Sigmoid colon (tissue), 7 donors: ENCODE data around the gene LBX2. TPM values are rescaled to one million over a fixed set of nuclear protein-coding genes. Genes with fewer than 3 reads are reported as not detected.

Source experiments
- DNase-seq: peaks from one replicate; pipeline ENCODE4 v3.0.0-alpha.2; 2019
- H3K27ac ChIP-seq, 4 donors: fragments of 200-600 bp; sonication (generic); one replicate each; pipeline ENCODE4 v1.5.1; 2016 to 2019; ENCODE audit warnings: mild to moderate bottlenecking in 1 of 4
- H3K27me3 ChIP-seq, 3 donors: fragments of 200-600 bp; sonication (generic); one replicate each; pipeline ENCODE4 v1.5.1; 2019; ENCODE audit warnings: mild to moderate bottlenecking in 1 of 3
- H3K36me3 ChIP-seq, 4 donors: fragments of 200-600 bp; sonication (generic); one replicate each; pipeline ENCODE4 v1.5.1; 2016 to 2019
- H3K4me1 ChIP-seq, 4 donors: fragments of 200-600 bp; sonication (generic); one replicate each; pipeline ENCODE4 v1.5.1; 2017 to 2019
- H3K4me3 ChIP-seq, 4 donors: fragments of 200-600 bp; sonication (generic); one replicate each; pipeline ENCODE4 v1.5.1; 2017 to 2019; ENCODE audit warnings: mild to moderate bottlenecking in 2 of 4, moderate library complexity in 1 of 4
- H3K9me3 ChIP-seq, 4 donors: fragments of 200-600 bp in 3 of 4; sonication (generic) in 3 of 4; one replicate each; pipeline versions ENCODE4 v1.5.1 to v1.6.1; 2013 to 2019
- CTCF ChIP-seq, 4 experiments: fragments of 450-650 bp in 3 of 4; fragments of 200-600 bp in 1 of 4; IDR thresholded peaks; one replicate each; pipeline ENCODE4 v1.5.1; 2016 to 2019; ENCODE audit warnings: antibody characterized with exemption in 4 of 4, mild to moderate bottlenecking in 3 of 4, moderate library complexity in 2 of 4
- EP300 ChIP-seq, 4 donors: sonication (generic); formaldehyde crosslinking; IDR thresholded peaks; one replicate each; pipeline ENCODE4 v1.6.1; 2017; ENCODE audit warnings: antibody characterized with exemption in 4 of 4
- POLR2A ChIP-seq, 2 donors: fragments of 450-650 bp; IDR thresholded peaks; one replicate each; pipeline ENCODE4 v1.6.1; 2016; ENCODE audit warnings: antibody characterized with exemption in 2 of 2, mild to moderate bottlenecking in 2 of 2, moderate library complexity in 2 of 2
- POLR2AphosphoS5 ChIP-seq, 4 donors: sonication (generic); formaldehyde crosslinking; IDR thresholded peaks; one replicate each; pipeline ENCODE4 v1.6.1; 2017; ENCODE audit warnings: antibody characterized with exemption in 4 of 4
- WGBS, 2 donors: extraction: QIAGEN DNeasy Blood & Tissue Kit; methylation state at CpG; one replicate each; pipeline ENCODE4 v1.1.7; 2013; 5-methylcytosine and 5-hydroxymethylcytosine counted together
- intact Hi-C: fragments of 100-400 bp; cut with DNase I; formaldehyde crosslinking; loops from one replicate; pipeline ENCODE4 v1.15.1; 2023
- polyA plus RNA-seq, 3 donors: library from polyadenylated mRNA; stranded (reverse); fragments of 200-250 nt; gene quantifications; one replicate each; pipeline ENCODE4 v1.2.3, GENCODE V29; 2013
- total RNA-seq, 4 donors: library from RNA; depleted of rRNA; stranded (reverse); fragments of >200 nt; gene quantifications; one replicate each; pipeline ENCODE4 v1.1.0, GENCODE V29; 2016
- donor health status: healthy with polysubstance abuse.
- donor health status: Bipolar disorder and iron deficiency.
- donor health status: healthy.

LBX2 gene
- total and polyA plus RNA-seq, 7 donors = 0.99 to 2.4 (median 1.6) TPM; not detected in 3

DNA sequence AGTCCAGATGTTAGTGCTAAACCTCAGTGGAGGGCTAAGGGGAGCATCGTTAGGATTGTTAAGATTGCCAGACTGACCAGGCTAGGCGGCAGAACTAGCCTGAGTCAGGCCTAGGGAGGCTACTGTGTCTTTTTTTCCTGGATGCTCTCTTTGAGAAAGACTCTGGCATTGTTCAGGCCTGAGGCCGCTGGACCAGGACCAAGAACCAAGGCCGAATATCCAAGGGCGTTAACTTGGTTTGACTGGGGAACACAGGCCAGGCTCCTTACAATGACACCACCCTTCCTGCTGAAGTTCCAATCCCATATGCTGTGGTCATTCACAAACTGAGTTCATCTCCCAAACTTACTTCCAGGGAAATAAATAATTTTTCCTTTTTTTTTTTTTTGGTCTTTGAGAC lies 40.9 kb upstream of the LBX2 start:
- 84% methylated on average over 5 of the region's 5 CpGs for WGBS, 2 donors
- H3K9me3 ChIP-seq = no peaks in the 10 kb centered on the region
- H3K36me3 ChIP-seq = no peaks in the 10 kb centered on the region
- intact Hi-C loops = no loop called here
- no peak overlapping the region for H3K4me3 ChIP-seq
- no peaks in the 10 kb centered on the region for H3K27me3 ChIP-seq
- no peak for TF ChIP-seq POLR2A (IDR thresholded peaks at IDR 0.05)
- TF ChIP-seq EP300 (IDR thresholded peaks at IDR 0.05) = no peak
- TF ChIP-seq CTCF (IDR thresholded peaks at IDR 0.05) = no peak
- no peak for TF ChIP-seq POLR2AphosphoS5 (IDR thresholded peaks at IDR 0.05)
- peak overlapping the region in 1 of 4 donors; percentile 63 for H3K27ac ChIP-seq
- H3K4me1 ChIP-seq = no peaks in the 10 kb centered on the region
- DNase-seq = no peak

- no peak for DNase-seq
- no peak overlapping the region for H3K4me3 ChIP-seq
- intact Hi-C loops = no loop called here
- H3K9me3 ChIP-seq = no peaks in the 10 kb centered on the region
- 53 to 85% methylated on average over 7 of the region's 7 CpGs for WGBS, 2 donors
- H3K4me1 ChIP-seq = no peaks in the 10 kb centered on the region
- no peak overlapping the region for H3K27ac ChIP-seq
- no peaks in the 10 kb centered on the region for H3K36me3 ChIP-seq
- no peaks in the 10 kb centered on the region for H3K27me3 ChIP-seq
- no peak for TF ChIP-seq POLR2A (IDR thresholded peaks at IDR 0.05)
- no peak for TF ChIP-seq POLR2AphosphoS5 (IDR thresholded peaks at IDR 0.05)
- no peak for TF ChIP-seq EP300 (IDR thresholded peaks at IDR 0.05)
- no peak for TF ChIP-seq CTCF (IDR thresholded peaks at IDR 0.05)
Observed at GRCh38 chr2:74538881-74539339, 39.5 kb upstream of the LBX2 start.

DNA sequence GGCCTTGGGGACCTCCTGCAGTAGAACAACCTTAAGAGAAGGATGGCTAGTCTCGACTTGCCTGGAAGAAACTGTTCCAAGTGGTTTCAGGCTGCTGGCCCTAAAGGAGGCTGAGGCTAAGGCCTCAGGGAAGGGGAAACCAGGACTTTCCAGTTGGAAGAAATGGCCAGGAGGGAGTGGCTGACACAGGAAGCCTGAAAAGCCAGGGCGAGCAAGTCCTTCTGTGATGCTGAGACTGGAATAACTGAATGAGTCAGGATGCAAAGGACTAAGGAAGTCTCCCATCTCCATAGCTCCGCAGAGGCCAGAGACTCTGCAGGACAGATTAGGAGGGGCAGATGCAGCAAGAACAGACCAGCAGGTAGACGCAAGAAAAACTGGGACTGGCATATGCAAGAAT lies 37.7 kb upstream of the LBX2 start:
- no peak for DNase-seq
- Histone ChIP-seq H3K36me3 (peaks cover 0 to 15% (median 10%) of the 10 kb centered on the region in 4 donors), H3K27ac (no peak overlapping the region), H3K27me3 (no peaks in the 10 kb centered on the region), H3K4me1 (no peaks in the 10 kb centered on the region), H3K9me3 (no peaks in the 10 kb centered on the region), H3K4me3 (no peak overlapping the region)
- intact Hi-C loops = no loop called here
- WGBS, 2 donors = 77 to 81% methylated on average over 4 of the region's 4 CpGs
- TF ChIP-seq POLR2AphosphoS5 (IDR thresholded peaks at IDR 0.05) = no peak

DNA sequence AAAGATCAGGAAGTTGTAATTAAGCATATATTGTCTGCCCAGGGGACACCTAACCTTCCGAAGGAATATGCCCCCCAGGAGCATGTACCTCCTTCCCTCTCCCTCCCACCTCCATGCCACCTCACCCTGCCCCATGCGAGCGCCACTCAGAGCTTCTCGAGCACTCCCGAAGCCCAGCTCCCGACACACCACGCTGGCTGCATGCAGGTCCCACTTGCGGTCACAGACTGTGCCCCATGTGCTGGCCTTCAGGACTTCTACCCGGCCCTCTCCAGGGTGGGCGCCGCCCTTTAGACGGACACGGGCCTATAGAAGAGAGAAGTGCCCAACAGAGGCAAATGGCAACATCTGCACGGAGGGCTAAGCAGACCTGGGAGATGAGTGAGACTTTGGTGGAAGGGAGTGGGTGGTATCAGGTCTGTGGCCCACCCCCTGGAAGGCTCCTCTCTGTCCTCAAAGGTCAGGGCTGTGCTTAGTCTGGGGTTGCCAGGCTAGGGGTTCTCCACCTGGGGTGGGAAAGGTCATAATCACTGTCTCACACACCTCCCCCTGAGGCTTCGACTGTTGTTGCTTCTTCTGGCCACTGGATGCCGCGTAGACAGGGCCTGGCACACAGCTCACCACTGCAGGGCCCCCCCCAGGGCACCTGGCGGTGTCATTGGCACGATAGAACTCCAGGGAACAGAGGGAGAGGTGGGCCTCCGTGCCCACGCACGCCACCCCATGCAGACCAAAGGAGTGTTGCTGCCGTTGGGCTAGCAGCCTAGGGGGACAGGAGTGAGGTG lies 37.0 kb upstream of the LBX2 start:
- H3K4me3 ChIP-seq = no peak overlapping the region
- DNase-seq = no peak
- no peaks in the 10 kb centered on the region for H3K9me3 ChIP-seq
- TF ChIP-seq CTCF (IDR thresholded peaks at IDR 0.05) (no peak), POLR2A (IDR thresholded peaks at IDR 0.05) (no peak), POLR2AphosphoS5 (IDR thresholded peaks at IDR 0.05) (no peak), EP300 (IDR thresholded peaks at IDR 0.05) (no peak)
- peaks cover 0 to 15% (median 10%) of the 10 kb centered on the region in 4 donors for H3K36me3 ChIP-seq
- WGBS, 2 donors = 86 to 90% methylated on average over 23 of the region's 23 CpGs
- H3K27me3 ChIP-seq = no peaks in the 10 kb centered on the region
- intact Hi-C loops = no loop called here
- no peak overlapping the region for H3K27ac ChIP-seq
- H3K4me1 ChIP-seq = peaks cover 0 to 7% (median 2%) of the 10 kb centered on the region in 4 donors

DNA sequence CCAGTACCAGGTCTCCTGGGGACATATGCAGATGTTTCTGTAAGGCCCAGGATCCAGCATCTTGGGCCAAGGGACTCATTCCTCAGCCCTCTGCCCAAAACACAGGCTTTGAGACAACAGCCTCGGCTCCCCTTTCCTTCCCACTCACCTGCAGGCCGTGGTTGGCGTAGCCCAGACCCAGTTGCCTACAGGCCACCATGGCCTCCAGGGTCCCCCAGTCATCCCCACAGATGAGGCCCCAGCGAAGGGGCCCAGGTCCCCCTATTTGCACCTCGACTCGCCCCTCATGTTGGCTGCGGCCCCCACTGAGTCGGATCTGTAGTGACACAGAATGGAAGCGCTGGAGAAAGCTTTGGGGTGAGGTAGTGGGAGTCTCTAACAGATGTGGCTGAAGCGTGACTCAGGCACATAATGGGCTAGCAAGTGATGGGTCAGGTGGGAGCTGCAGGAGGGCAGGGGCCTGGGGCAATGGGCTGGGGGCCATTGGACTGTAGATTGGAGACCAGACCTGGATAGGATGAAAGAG lies 36.1 kb upstream of the LBX2 start:
- DNase-seq = no peak
- 88 to 94% methylated on average over 10 of the region's 10 CpGs for WGBS, 2 donors
- Histone ChIP-seq H3K27ac (no peak overlapping the region), H3K27me3 (no peaks in the 10 kb centered on the region), H3K4me3 (no peak overlapping the region), H3K4me1 (peaks cover 0 to 15% (median 11%) of the 10 kb centered on the region in 4 donors), H3K36me3 (peaks cover 0 to 15% (median 10%) of the 10 kb centered on the region in 4 donors), H3K9me3 (no peaks in the 10 kb centered on the region)
- intact Hi-C loops = no loop called here
- TF ChIP-seq CTCF (IDR thresholded peaks at IDR 0.05) = no peak
- TF ChIP-seq POLR2A (IDR thresholded peaks at IDR 0.05) = no peak
- no peak for TF ChIP-seq EP300 (IDR thresholded peaks at IDR 0.05)
- TF ChIP-seq POLR2AphosphoS5 (IDR thresholded peaks at IDR 0.05) = no peak
